ENCODE results near the gene CEACAM7.
"Not testable (repeated sequence)": the region's sequence is repeated elsewhere in the genome, so short reads cannot be mapped to it uniquely, and the experiment has no call there.

CEACAM7 gene

GRCh38 chr19:41718761-41719160, 30.7 kb upstream of the CEACAM7 start:
- no peak for DNase-seq (ENCODE audit: low read depth)
- no peak overlapping the region for H3K4me3 ChIP-seq (ENCODE audit: control insufficient read depth, low read depth, low read length)
- TF ChIP-seq CTCF (IDR thresholded peaks at IDR 0.05; ENCODE audit: control insufficient read depth, insufficient read depth, low read depth, low read length, missing control alignments): no peak

- DNase-seq (ENCODE audit: low read depth): no peak
- no peak for TF ChIP-seq CTCF (IDR thresholded peaks at IDR 0.05; ENCODE audit: control insufficient read depth, insufficient read depth, low read depth, low read length, missing control alignments)
Measured at GRCh38 chr19:41714598-41714997, 26.5 kb upstream of the CEACAM7 start.

GRCh38 chr19:41711376-41712261, 23.5 kb upstream of the CEACAM7 start:
- DNase-seq (ENCODE audit: low read depth): no peak
- TF ChIP-seq CTCF (IDR thresholded peaks at IDR 0.05; ENCODE audit: control insufficient read depth, insufficient read depth, low read depth, low read length, missing control alignments): no peak
- H3K4me3 ChIP-seq (ENCODE audit: control insufficient read depth, low read depth, low read length): no peak overlapping the region

More at GRCh38 chr19:41714598-41714997, 26.5 kb upstream of the CEACAM7 start:
- no peak overlapping the region for H3K4me3 ChIP-seq (ENCODE audit: control insufficient read depth, low read depth, low read length)

- DNase-seq (ENCODE audit: low read depth): no peak
- TF ChIP-seq CTCF (IDR thresholded peaks at IDR 0.05; ENCODE audit: control insufficient read depth, insufficient read depth, low read depth, low read length, missing control alignments): no peak
- no peak overlapping the region for H3K4me3 ChIP-seq (ENCODE audit: control insufficient read depth, low read depth, low read length)
Measured at GRCh38 chr19:41709951-41710645, 22.0 kb upstream of the CEACAM7 start.

GRCh38 chr19:41709516-41709915, 21.4 kb upstream of the CEACAM7 start:
- DNase-seq (ENCODE audit: low read depth); H3K4me3 ChIP-seq (ENCODE audit: control insufficient read depth, low read depth, low read length): not testable (repeated sequence)

GRCh38 chr19:41708481-41708880, 20.4 kb upstream of the CEACAM7 start, which contains the start of gene CEACAM5:
Gene CEACAM5 (plus strand): TSS chr19:41708626. CDS start chr19:41708732, 106 bp downstream.
- no peak for DNase-seq (ENCODE audit: low read depth)
- TF ChIP-seq CTCF (IDR thresholded peaks at IDR 0.05; ENCODE audit: control insufficient read depth, insufficient read depth, low read depth, low read length, missing control alignments): no peak
- H3K4me3 ChIP-seq (ENCODE audit: control insufficient read depth, low read depth, low read length): no peak within 1 kb of the TSS

GRCh38 chr19:41707871-41708371, 19.9 kb upstream of the CEACAM7 start:
- no peak for DNase-seq (ENCODE audit: low read depth)
- no peak for TF ChIP-seq CTCF (IDR thresholded peaks at IDR 0.05; ENCODE audit: control insufficient read depth, insufficient read depth, low read depth, low read length, missing control alignments)
- no peak overlapping the region for H3K4me3 ChIP-seq (ENCODE audit: control insufficient read depth, low read depth, low read length)
